GM19238 (cell line): ENCODE measurements around the gene PAX8.
"Not testable (repeated sequence)": the region's sequence is repeated elsewhere in the genome, so short reads cannot be mapped to it uniquely, and the experiment has no call there.

Experiments used
- DNase-seq: peaks from one replicate; pipeline ENCODE4 v3.0.0; 2011; ENCODE audit warnings: low spot score; ENCODE audit not compliant: insufficient read length

The PAX8 gene

GRCh38 chr2:113237604-113238160 lies 41.0 kb downstream of the PAX8 start:
- DNase-seq, result no peak

DNA sequence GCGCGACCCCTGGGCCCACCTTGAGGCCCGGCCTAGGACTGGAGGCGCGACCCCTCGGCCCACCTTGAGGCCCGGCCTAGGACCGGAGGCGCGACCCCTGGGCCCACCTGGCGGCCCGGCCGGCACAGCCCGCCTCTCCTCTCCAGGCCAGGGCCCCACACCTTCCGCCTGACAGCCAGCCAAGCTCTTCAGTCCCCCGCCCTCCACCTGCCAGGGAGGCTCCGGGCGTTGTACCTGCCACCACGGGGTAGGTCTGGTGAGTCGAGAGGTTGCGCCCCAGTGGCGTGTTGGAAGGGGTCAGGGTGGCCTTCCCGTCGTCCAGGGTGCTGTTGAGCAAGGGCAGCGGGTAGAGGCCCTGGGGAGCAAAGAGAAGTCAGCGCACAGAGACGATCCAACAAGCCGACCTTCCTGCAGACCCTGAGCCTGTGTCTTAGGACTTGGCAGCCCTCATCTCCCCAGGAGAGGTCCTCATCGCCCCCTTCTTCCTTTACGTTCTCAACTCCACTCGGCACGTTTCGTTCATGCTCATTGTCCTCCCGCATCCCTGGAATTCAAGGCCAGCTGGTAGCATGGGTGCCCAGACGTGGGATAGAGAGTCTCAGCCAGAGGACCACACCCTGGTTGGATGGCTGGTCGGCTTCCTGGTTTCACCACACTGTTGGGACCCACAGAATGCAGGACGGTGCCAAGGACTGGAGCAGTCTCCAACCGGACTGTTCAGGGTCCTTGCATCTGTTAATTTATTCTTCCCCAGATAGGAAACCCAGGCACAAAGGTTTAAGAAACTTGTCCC lies 42.2 kb downstream of the PAX8 start:
- no peak for DNase-seq

GRCh38 chr2:113235347-113236226 lies 43.1 kb downstream of the PAX8 start:
- not testable (repeated sequence) for DNase-seq

DNA sequence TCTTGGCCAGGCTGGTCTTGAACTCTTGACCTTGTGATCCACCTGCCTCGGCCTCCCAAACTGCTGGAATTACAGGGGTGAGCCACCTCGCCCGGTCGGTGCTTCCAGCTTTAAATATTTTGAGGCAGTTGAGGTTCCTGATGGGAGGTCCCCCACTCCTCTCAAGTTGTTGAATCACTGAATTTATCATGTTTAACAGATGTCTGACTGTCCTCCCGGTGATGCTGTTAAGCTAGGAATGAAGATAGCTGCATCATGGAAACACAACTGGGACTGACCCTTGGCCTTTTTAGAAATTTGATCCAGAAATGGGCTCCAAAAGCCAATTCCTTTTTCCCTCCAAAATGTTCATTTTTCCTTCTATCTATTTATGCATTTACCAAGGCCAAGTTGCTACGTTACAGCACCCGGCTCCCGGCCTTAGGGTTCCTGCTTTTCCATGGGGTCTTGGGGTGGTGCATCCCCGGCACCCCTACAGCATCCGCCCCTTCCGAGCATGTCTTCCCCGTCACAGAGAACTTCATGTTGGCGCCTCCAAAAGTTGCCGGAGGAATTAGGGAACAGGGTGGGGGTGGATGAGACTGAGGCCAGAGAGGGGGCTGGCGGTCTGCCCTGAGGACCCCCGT lies 43.9 kb downstream of the PAX8 start:
- DNase-seq, result no peak

- no peak for DNase-seq
Observed at GRCh38 chr2:113233593-113234550, 44.8 kb downstream of the PAX8 start.

GRCh38 chr2:113232740-113233139 lies 46.0 kb downstream of the PAX8 start:
- DNase-seq, result no peak

DNA sequence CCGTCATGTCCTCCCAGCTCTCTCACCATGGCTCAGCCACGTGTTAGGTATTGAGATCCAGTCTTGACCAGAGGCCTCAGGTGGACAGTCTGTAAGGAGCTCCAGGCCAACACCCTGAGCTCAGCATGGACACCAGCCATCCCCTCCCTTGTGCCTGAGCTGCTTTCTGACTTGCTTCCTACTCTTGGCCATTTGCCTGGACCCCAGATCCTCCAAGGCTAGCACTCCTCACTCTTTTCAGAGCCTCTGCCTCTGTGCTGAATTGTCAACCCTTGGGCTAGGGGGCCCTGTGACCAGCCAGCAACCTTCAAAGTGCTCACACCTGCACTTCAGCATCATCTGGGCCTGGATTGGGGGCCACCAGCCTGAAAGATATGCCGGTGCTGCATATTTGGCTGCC lies 46.6 kb downstream of the PAX8 start:
- no peak for DNase-seq

- DNase-seq, result no peak
Observed at GRCh38 chr2:113231064-113231463, 47.7 kb downstream of the PAX8 start.

- DNase-seq, result no peak
Observed at GRCh38 chr2:113230531-113230930, 48.2 kb downstream of the PAX8 start.

DNA sequence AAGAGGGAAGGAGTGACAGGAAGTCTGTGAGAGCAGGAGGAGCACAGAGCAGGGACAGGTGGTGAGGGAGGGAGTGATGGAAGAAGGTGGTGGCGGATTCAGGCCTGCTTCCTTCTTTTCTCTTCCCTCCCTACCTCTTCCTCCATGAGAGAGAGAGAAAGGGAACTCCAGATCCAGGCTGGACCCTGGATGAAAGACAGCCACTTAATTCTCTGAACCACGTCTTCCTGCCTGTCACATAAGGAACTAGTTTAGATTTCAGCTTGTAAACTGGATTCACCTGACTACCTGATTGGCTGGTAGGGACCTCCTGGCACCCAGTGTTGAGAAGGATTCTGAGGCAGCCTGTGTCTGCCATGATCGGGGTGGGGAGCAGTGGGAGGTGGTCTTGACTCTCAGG lies 48.9 kb downstream of the PAX8 start:
- DNase-seq, result no peak

DNA sequence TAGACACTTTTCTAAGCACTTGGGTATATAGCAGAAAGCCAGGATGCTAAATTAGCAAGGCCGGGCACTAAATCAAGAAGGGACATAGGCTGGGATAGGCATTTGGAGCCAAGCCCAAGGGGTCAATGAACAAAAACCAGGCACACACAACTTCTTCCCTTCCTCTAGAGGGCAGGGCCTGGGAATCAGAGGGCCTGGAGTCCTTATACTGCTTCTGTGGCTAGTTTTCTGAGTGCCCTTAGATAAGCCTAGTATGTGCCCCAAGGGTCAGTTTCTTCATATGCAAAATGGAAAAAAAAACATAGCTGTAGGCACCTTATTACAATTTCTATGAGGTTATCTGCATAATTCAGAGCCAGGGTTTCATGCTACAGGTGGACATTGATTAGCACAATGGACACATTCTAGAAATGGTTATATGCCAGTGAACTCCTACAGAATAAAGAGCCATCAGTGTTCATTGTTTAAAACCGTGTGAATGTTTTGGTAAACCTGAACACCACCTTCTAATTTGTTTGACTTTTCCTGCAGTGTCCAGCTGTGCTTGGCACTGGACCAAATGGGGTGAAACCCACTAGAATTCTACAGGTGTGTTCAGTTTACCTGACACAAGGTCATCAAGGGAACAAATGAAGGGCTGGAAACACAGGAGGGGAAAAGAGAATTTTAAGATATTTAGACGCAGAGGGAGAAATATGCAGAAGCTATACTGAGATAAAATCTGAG lies 49.6 kb downstream of the PAX8 start:
- DNase-seq, result no peak

- DNase-seq, result no peak
Observed at GRCh38 chr2:113228351-113228750, 50.4 kb downstream of the PAX8 start.

- DNase-seq, result no peak
Observed at GRCh38 chr2:113227698-113228097, 51.0 kb downstream of the PAX8 start.

DNA sequence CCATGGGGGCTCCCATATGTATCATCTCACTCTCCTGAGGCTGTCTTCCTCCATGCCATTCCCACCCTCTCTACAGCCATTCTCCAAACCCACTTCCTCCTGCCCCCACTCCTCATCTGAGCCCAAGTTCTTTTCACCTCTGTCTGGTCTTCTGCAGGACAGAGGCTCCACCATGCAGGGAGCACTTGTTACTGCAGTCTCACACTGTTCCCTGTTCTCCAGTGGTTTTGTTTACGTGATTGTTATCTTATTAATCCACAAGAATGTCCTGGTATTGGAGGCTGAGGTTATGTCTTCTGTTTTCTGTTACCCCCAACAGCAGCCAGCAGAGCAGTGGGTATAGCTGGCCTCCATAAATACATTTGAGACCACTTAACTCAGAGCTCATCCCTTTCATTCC lies 51.4 kb downstream of the PAX8 start:
- DNase-seq, result no peak

DNA sequence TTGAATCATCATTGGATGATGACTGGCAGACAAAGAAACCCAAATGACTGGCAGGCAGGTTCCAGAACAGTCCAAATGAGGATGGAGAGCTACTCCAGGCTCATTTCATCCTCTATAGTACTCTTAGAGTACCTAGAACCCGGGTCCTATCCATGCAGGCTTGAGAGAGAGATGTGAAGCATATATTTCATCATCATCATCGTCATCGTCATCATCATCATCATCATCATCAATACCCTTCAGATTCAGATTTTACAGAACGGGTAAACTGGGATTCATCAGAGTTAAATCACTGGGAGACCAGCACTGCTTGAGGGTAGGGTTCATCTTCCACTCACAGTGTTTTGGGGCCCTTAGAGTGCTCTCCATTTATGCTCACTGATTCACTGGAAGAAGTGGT lies 52.3 kb downstream of the PAX8 start:
- no peak for DNase-seq

DNA sequence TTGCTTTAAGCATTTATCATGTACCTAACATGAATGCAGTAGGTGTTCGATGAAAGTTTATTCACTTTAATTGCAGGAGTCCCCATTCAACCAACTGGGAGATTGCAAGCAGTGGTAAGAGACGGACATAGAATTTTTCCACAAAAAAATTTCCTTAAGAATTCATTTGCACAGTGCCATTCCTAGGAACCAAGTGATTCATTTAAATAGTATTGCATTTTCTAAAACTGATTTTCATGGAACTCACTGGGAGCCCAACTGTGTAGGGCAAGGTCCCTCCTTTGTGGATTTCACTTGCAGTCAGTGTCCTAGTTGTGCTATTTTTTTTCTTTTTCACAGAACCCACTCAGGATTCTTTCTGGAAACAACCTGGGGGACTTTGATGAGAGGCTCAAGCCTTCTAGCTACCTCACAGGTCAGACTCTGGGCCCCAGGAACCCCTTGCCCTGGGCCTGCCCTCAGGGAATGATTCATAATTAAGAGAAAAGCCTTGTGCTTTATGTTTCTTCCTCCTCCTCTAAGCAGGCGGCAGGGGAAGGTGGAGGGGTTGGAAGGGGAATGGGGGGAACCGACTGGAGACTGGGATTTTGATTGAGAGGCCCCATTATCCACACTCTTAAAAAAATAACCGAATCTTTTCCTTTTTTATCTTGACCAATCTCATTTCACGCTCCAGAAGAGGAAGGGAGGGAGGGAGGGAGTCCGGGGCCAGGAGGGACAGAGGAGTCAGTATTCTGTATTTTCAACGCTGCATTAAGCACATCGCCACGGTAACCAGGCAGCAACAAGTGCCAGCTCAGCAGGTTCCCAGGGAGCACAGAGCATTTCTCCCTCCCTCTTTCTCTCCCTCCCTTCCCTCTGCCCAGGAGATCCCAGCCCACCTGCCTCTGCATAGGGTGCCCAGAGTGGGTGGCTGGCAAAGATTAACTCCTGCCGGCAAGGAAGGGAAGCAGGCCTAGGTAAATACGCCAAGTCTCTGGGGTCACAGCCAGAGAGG lies 53.2 kb downstream of the PAX8 start:
- no peak for DNase-seq

- no peak for DNase-seq
Observed at GRCh38 chr2:113224647-113225236, 54.0 kb downstream of the PAX8 start.

GRCh38 chr2:113223813-113224212 lies 54.9 kb downstream of the PAX8 start:
- DNase-seq, result no peak
